ENCODE results near the gene PSMB5. TPM values are rescaled to one million over a fixed set of nuclear protein-coding genes. Genes with fewer than 3 reads are reported as not detected.

PSMB5 gene
- total RNA-seq, 1 donor from 2014 or later: 239 TPM

DNA sequence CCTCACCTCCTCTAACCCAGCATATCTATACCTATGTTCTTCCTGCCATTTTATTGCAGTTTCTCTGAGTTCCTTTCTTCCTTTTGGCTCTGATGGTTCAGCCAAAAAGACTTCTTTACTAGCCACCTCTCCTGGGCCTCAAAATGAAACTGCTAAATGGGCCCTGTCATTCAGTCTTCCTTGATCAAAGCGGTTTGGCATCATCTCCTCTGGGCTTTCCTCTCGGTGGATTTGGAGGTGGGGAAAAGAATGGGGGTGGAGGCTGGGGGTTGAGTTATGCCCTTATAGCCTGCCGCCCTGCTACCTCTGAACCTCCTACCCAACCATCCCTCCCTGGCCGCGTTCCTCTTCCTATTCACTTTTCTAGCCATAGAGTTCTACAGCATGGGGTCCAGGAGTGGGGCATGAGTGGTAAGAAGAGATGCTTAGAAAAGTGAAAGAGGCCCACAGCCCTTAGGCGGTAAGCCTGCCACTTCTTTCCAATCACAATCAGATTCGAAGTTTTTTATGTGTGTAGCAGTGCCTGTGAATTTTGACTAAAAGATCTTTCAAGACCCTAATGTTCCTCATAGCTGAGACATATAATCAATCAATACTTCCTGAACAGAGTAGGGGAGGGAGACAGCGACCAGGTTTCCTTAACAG lies 54.8 kb downstream of the PSMB5 start:
- Mint-ChIP-seq H3K4me3 (ENCODE audit: unreplicated experiment) (peak overlapping the region; percentile 92), H3K4me1 (ENCODE audit: low read depth, unreplicated experiment) (peaks cover 47% of the 10 kb centered on the region)

DNA sequence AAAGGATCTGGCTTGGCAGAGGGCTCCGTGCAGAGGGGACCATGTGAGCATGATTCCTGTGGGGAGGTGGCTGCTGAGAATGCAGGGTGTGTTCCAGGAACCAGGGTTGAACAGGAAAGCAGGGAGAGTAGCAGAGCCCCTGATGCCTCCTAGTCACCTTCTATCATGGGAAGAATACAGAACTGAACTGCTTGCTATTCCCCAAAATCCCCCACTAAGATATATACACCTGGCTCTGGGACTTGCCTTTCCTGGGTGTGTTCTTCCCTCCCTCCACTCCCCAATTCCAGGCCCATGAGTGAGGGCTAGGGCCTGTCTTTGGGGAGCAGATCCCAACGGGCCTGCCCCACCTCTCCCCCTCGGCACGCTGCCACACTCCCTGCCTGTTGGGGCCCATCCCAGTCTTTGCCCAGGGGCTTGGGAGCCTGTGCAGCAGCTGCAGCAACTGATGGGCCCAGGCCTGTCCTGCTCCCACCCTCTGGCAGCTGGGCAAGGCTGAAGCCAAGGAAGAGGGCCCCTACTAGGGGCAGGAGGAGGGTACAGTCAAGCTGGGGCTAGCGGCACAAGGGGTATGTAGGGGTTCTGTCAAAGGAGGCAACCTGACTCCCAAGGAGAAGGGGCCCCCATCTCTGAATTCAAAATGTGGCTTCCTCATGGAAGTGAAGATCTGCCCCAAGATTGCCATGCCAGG lies 55.6 kb downstream of the PSMB5 start:
- Histone ChIP-seq H3K27me3 (ENCODE audit: insufficient read depth, low read length) (no peaks in the 10 kb centered on the region), H3K4me2 (ENCODE audit: low read length) (peak overlapping the region; percentile 97), H3K9ac (ENCODE audit: low read length) (peak overlapping the region; percentile 80), H3K9me3 (ENCODE audit: insufficient read depth, low read depth, low read length) (no peaks in the 10 kb centered on the region), H3K4me1 (ENCODE audit: insufficient read depth, low read length) (peaks cover 49% of the 10 kb centered on the region), H3K27ac (ENCODE audit: low read depth, low read length) (peak overlapping the region; percentile 71), H3K79me2 (ENCODE audit: insufficient read depth, low read length) (peaks cover 54% of the 10 kb centered on the region), H3K36me3 (ENCODE audit: insufficient read depth, low read length) (peaks cover 15% of the 10 kb centered on the region), H4K20me1 (ENCODE audit: insufficient read depth, low read length) (peaks cover 51% of the 10 kb centered on the region), H2AFZ (ENCODE audit: low read depth, low read length) (no peak overlapping the region), H3K4me3 (ENCODE audit: insufficient read depth, low read depth, low read length) (peak overlapping the region; percentile 77)
- TF ChIP-seq EZH2 (IDR thresholded peaks at IDR 0.05; ENCODE audit: insufficient read depth, low read length): no peak
- TF ChIP-seq, protein P1, sequence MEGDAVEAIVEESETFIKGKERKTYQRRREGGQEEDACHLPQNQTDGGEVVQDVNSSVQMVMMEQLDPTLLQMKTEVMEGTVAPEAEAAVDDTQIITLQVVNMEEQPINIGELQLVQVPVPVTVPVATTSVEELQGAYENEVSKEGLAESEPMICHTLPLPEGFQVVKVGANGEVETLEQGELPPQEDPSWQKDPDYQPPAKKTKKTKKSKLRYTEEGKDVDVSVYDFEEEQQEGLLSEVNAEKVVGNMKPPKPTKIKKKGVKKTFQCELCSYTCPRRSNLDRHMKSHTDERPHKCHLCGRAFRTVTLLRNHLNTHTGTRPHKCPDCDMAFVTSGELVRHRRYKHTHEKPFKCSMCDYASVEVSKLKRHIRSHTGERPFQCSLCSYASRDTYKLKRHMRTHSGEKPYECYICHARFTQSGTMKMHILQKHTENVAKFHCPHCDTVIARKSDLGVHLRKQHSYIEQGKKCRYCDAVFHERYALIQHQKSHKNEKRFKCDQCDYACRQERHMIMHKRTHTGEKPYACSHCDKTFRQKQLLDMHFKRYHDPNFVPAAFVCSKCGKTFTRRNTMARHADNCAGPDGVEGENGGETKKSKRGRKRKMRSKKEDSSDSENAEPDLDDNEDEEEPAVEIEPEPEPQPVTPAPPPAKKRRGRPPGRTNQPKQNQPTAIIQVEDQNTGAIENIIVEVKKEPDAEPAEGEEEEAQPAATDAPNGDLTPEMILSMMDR (IDR thresholded peaks at IDR 0.05; ENCODE audit: insufficient read depth, low read depth, low read length): no peak
- no peak for FAIRE-seq
- DNase-seq (ENCODE audit: low read depth): no peak
- Mint-ChIP-seq H3K4me3 (ENCODE audit: unreplicated experiment) (peak overlapping the region; percentile 92), H3K27ac (ENCODE audit: unreplicated experiment) (peak overlapping the region; percentile 97), H3K4me1 (ENCODE audit: low read depth, unreplicated experiment) (peaks cover 53% of the 10 kb centered on the region), H3K36me3 (ENCODE audit: low read depth, unreplicated experiment) (peaks cover 24% of the 10 kb centered on the region), H3K9me3 (ENCODE audit: unreplicated experiment) (no peaks in the 10 kb centered on the region), H3K27me3 (ENCODE audit: low read depth, unreplicated experiment) (no peaks in the 10 kb centered on the region)

More for the DNA sequence above, 54.8 kb downstream of the PSMB5 start:
- peaks cover 49% of the 10 kb centered on the region for H3K4me1 ChIP-seq (ENCODE audit: insufficient read depth, low read length)
- no peaks in the 10 kb centered on the region for H3K9me3 Mint-ChIP-seq (ENCODE audit: unreplicated experiment)
- peak overlapping the region; percentile 97 for H3K4me2 ChIP-seq (ENCODE audit: low read length)
- H3K27ac ChIP-seq (ENCODE audit: low read depth, low read length): peak overlapping the region; percentile 62
- H3K27me3 Mint-ChIP-seq (ENCODE audit: low read depth, unreplicated experiment): no peaks in the 10 kb centered on the region
- H4K20me1 ChIP-seq (ENCODE audit: insufficient read depth, low read length): peaks cover 43% of the 10 kb centered on the region
- peak overlapping the region; percentile 77 for H3K4me3 ChIP-seq (ENCODE audit: insufficient read depth, low read depth, low read length)
- H3K79me2 ChIP-seq (ENCODE audit: insufficient read depth, low read length): peaks cover 54% of the 10 kb centered on the region
- no peak for FAIRE-seq
- no peak overlapping the region for H2AFZ ChIP-seq (ENCODE audit: low read depth, low read length)
- H3K9me3 ChIP-seq (ENCODE audit: insufficient read depth, low read depth, low read length): no peaks in the 10 kb centered on the region
- no peak for TF ChIP-seq EZH2 (IDR thresholded peaks at IDR 0.05; ENCODE audit: insufficient read depth, low read length)
- TF ChIP-seq, protein P1 (IDR thresholded peaks at IDR 0.05; ENCODE audit: insufficient read depth, low read depth, low read length): no peak
- peak overlapping the region; percentile 97 for H3K27ac Mint-ChIP-seq (ENCODE audit: unreplicated experiment)
- H3K9ac ChIP-seq (ENCODE audit: low read length): peak overlapping the region; percentile 80
- no peak for DNase-seq (ENCODE audit: low read depth)
- peaks cover 7% of the 10 kb centered on the region for H3K36me3 ChIP-seq (ENCODE audit: insufficient read depth, low read length)
- no peaks in the 10 kb centered on the region for H3K27me3 ChIP-seq (ENCODE audit: insufficient read depth, low read length)
- H3K36me3 Mint-ChIP-seq (ENCODE audit: low read depth, unreplicated experiment): peaks cover 19% of the 10 kb centered on the region

DNA sequence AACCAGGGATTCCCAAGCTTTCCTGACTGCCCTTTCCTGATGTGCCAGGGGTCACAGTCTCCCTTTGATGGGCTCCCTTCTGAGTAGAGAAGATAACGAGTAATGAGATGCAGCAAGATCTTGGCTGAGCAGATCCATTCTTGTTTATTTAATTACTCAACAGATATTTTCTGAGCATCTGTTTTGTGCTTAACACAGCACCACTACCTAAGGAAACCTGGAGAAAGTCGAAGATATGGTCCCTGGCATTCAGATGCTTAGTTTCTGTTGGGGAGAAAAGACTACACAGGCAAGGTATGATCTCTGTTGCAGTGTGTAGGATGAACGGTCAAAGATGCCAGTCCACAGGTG lies 56.2 kb downstream of the PSMB5 start:
- peak overlapping the region; percentile 97 for H3K4me2 ChIP-seq (ENCODE audit: low read length)
- Mint-ChIP-seq H3K4me3 (ENCODE audit: unreplicated experiment) (peak overlapping the region; percentile 92), H3K27me3 (ENCODE audit: low read depth, unreplicated experiment) (no peaks in the 10 kb centered on the region), H3K4me1 (ENCODE audit: low read depth, unreplicated experiment) (peaks cover 60% of the 10 kb centered on the region), H3K27ac (ENCODE audit: unreplicated experiment) (peak overlapping the region; percentile 97), H3K9me3 (ENCODE audit: unreplicated experiment) (no peaks in the 10 kb centered on the region), H3K36me3 (ENCODE audit: low read depth, unreplicated experiment) (peaks cover 29% of the 10 kb centered on the region)
- peaks cover 51% of the 10 kb centered on the region for H3K79me2 ChIP-seq (ENCODE audit: insufficient read depth, low read length)
- peaks cover 49% of the 10 kb centered on the region for H3K4me1 ChIP-seq (ENCODE audit: insufficient read depth, low read length)
- peak overlapping the region; percentile 71 for H3K27ac ChIP-seq (ENCODE audit: low read depth, low read length)
- FAIRE-seq: no peak
- H4K20me1 ChIP-seq (ENCODE audit: insufficient read depth, low read length): peaks cover 57% of the 10 kb centered on the region
- peak overlapping the region; percentile 80 for H3K9ac ChIP-seq (ENCODE audit: low read length)
- H2AFZ ChIP-seq (ENCODE audit: low read depth, low read length): no peak overlapping the region
- TF ChIP-seq EZH2 (IDR thresholded peaks at IDR 0.05; ENCODE audit: insufficient read depth, low read length): no peak
- TF ChIP-seq, protein P1 (IDR thresholded peaks at IDR 0.05; ENCODE audit: insufficient read depth, low read depth, low read length): no peak
- no peak for DNase-seq (ENCODE audit: low read depth)
- H3K36me3 ChIP-seq (ENCODE audit: insufficient read depth, low read length): peaks cover 20% of the 10 kb centered on the region
- H3K27me3 ChIP-seq (ENCODE audit: insufficient read depth, low read length): no peaks in the 10 kb centered on the region
- peak overlapping the region; percentile 77 for H3K4me3 ChIP-seq (ENCODE audit: insufficient read depth, low read depth, low read length)
- H3K9me3 ChIP-seq (ENCODE audit: insufficient read depth, low read depth, low read length): no peaks in the 10 kb centered on the region
